HG02938 (cell line): ENCODE measurements around the gene MYL6B.
A peak's percentile ranks its signal among the peaks of the same experiment; 100 is the strongest.

Source experiments
- ATAC-seq: cut with Tn5 transposase; IDR thresholded peaks from one replicate; pipeline ENCODE4 v1.9.1; 2021; ENCODE audit warnings: mild to moderate bottlenecking, moderate library complexity; ENCODE audit not compliant: unreplicated experiment

Gene MYL6B

GRCh38 chr12:56121204-56121870 lies 31.1 kb upstream of the MYL6B start:
- no peak for ATAC-seq

GRCh38 chr12:56122637-56123036 lies 29.8 kb upstream of the MYL6B start:
- ATAC-seq: no peak

GRCh38 chr12:56124133-56124532 lies 28.3 kb upstream of the MYL6B start:
- ATAC-seq: no peak

- ATAC-seq: no peak
Measured at GRCh38 chr12:56126732-56127239, 25.6 kb upstream of the MYL6B start.

- ATAC-seq: no peak
Measured at GRCh38 chr12:56127485-56127887, 24.9 kb upstream of the MYL6B start.

GRCh38 chr12:56127888-56128669 lies 24.3 kb upstream of the MYL6B start, which contains the start of gene ESYT1:
Gene ESYT1 (plus strand): TSS chr12:56128267. CDS start chr12:56128320, 53 bp downstream.
- ATAC-seq: peak; percentile 87

- no peak for ATAC-seq
Measured at GRCh38 chr12:56128670-56129205, 23.6 kb upstream of the MYL6B start.

GRCh38 chr12:56129206-56129941 lies 23.0 kb upstream of the MYL6B start:
- ATAC-seq: no peak

- ATAC-seq: no peak
Measured at GRCh38 chr12:56129942-56130495, 22.4 kb upstream of the MYL6B start.

- no peak for ATAC-seq
Measured at GRCh38 chr12:56130876-56131275, 21.5 kb upstream of the MYL6B start.

GRCh38 chr12:56134897-56135296 lies 17.5 kb upstream of the MYL6B start:
- no peak for ATAC-seq

GRCh38 chr12:56137853-56138571 lies 14.4 kb upstream of the MYL6B start:
- ATAC-seq: no peak

- no peak for ATAC-seq
Measured at GRCh38 chr12:56141946-56142784, 10.2 kb upstream of the MYL6B start.

- no peak for ATAC-seq
Measured at GRCh38 chr12:56143217-56143616, 9.2 kb upstream of the MYL6B start.

GRCh38 chr12:56143870-56144269 lies 8.5 kb upstream of the MYL6B start:
- ATAC-seq: no peak

- no peak for ATAC-seq
Measured at GRCh38 chr12:56145217-56145616, 7.2 kb upstream of the MYL6B start.

- ATAC-seq: no peak
Measured at GRCh38 chr12:56146492-56147460, 5.6 kb upstream of the MYL6B start.

GRCh38 chr12:56150563-56150962 lies 1.8 kb upstream of the MYL6B start:
- ATAC-seq: no peak
